Measurements from ENCODE around the gene PXMP2. TPM values are rescaled to one million over a fixed set of nuclear protein-coding genes. Genes with fewer than 3 reads are reported as not detected.
"Not testable (repeated sequence)": the region's sequence is repeated elsewhere in the genome, so short reads cannot be mapped to it uniquely, and the experiment has no call there.

Gene PXMP2
- polyA plus RNA-seq, 3 donors = 55.5 to 71.5 (median 64.5) TPM

GRCh38 chr12:132743831-132744230, 56.4 kb downstream of the PXMP2 start:
- no peak for DNase-seq

DNA sequence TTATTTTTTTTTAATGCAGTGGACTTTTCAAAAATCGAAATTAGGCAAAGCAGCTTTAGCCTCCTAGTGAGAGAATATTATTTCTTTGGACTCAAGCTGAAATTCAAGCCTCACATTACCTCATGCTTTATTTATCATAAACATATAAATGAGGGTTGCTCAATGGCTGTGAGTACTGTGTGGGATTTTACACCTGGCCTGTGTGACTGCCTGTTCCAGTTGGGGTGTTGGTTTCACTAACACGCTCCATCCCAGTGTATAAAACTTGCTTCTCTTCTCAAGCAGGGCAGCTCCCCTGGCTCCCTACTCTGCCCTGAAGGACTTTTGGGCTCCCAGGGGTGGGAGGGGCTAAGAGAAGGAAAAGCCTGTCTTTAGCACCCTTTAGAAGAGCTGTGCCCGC, 59.2 kb downstream of the PXMP2 start:
- DNase-seq = no peak

- no peak for DNase-seq
These were observed 60.0 kb downstream of the PXMP2 start for GRCh38 chr12:132747395-132747794.

DNA sequence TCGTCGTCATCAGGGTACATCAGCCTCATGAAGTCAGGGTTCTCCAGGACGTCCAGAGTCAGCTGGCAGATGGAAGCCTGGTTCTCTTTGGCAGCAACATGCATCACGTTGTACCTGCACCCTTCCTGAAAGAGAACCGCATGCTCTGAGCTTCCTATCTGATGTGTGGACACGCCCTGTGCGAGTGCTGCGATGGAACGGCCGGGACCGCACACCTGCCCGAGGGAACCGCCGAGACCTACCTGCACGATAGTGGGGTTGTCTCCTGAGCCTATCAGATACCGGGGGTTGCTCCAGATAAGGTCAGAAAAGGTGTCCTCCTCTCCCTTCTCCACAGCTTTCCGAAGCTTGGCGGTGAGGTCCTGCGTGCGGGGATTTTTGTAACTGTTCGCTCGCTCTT, 60.5 kb downstream of the PXMP2 start:
- no peak for DNase-seq

GRCh38 chr12:132748319-132748718, 60.9 kb downstream of the PXMP2 start:
- no peak for DNase-seq

GRCh38 chr12:132753670-132754069, 66.3 kb downstream of the PXMP2 start:
- not testable (repeated sequence) for DNase-seq

DNA sequence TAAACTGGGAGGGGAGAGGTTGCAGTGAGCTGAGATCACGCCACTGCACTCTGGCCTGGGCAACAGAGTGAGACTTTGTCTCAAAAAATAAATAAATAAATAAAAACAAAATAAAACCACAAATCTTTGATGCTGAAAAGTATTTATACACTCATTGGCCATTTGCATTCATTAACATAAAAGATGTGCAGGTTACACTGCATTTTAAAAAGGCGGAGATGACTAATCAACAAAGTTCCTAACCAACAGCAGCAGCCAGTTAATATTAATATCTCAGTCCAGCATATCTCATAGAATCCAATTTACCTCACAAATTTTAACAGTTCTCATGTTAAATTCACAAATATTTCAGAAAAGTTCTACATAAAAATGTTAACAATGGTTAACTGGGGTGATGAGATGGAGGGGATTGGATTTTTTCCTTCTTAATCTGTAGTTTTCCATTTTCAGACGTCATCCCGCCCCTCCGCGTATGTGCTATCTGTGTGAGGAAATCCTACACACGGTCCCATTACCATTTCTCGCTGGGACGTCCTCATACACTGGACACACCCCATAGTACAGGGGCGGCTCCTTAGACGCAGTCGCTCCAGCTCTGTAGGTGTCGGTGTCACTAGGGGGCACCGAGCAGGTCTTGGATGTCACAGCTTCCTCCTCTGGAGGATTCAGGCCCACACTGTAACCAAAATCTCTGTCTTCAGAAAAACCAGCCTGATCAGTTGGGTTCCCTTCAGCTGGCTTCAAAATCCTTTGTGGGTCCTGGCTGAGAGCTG, 67.0 kb downstream of the PXMP2 start:
- DNase-seq = no peak

Other genes starting within 250 kb of the PXMP2 start
- 10 to 100 TPM; 80.6 to 90.2 (median 82.2) TPM for gene FBRSL1, start 197.4 kb upstream of the PXMP2 start, polyA plus RNA-seq (ENCODE audit: insufficient read length in 3 of 3)
- 1 to 10 TPM; 2.3 to 5.8 (median 5.1) TPM for gene LRCOL1, start 77.0 kb upstream of the PXMP2 start, polyA plus RNA-seq (ENCODE audit: insufficient read length in 3 of 3)
- gene P2RX2, start 68.8 kb upstream of the PXMP2 start, polyA plus RNA-seq (ENCODE audit: insufficient read length in 3 of 3) = 1 to 10 TPM; 1.6 to 1.8 (median 1.6) TPM
- 10 to 100 TPM; 54.6 to 63.3 (median 62.3) TPM for gene POLE, start 245 bp upstream of the PXMP2 start, polyA plus RNA-seq (ENCODE audit: insufficient read length in 3 of 3)
- gene PGAM5, start 23.3 kb downstream of the PXMP2 start, polyA plus RNA-seq (ENCODE audit: insufficient read length in 3 of 3) = 10 to 100 TPM; 23.1 to 27.1 (median 23.4) TPM
- gene ANKLE2, start 74.2 kb downstream of the PXMP2 start, polyA plus RNA-seq (ENCODE audit: insufficient read length in 3 of 3) = 10 to 100 TPM; 60.6 to 79.2 (median 79.0) TPM
- 10 to 100 TPM; 27.3 to 36.7 (median 34.5) TPM for gene GOLGA3, start 141.3 kb downstream of the PXMP2 start, polyA plus RNA-seq (ENCODE audit: insufficient read length in 3 of 3)
- 10 to 100 TPM; 18.9 to 33.0 (median 28.5) TPM for gene CHFR, start 200.0 kb downstream of the PXMP2 start, polyA plus RNA-seq (ENCODE audit: insufficient read length in 3 of 3)